HepG2 (cell line): ENCODE results near the gene LTC4S. TPM values are rescaled to one million over a fixed set of nuclear protein-coding genes. Genes with fewer than 3 reads are reported as not detected.
A peak's percentile ranks its signal among the peaks of the same experiment; 100 is the strongest.

ENCODE experiments used
- BCL6 ChIP-seq: IDR thresholded peaks from 2 replicates; pipeline ENCODE4 v1.6.1; 2016; ENCODE audit warnings: missing genetic modification reagents, missing compliant biosample characterization
- CREB1 ChIP-seq, 2 experiments: fragments of 450-650 bp in 1 of 2; IDR thresholded peaks; 2 replicates each; pipeline ENCODE4 v1.6.1; 2016 to 2017; ENCODE audit warnings: control low read depth in 1 of 2, mild to moderate bottlenecking in 1 of 2, missing compliant biosample characterization in 1 of 2, missing genetic modification characterization in 1 of 2
- HNRNPL ChIP-seq: fragments of 200-400 bp; formaldehyde crosslinking; IDR thresholded peaks from 2 replicates; pipeline ENCODE4 v1.6.1; 2017; ENCODE audit warnings: mild to moderate bottlenecking, low read depth, low read length
- KDM6A ChIP-seq: IDR thresholded peaks from 2 replicates; pipeline ENCODE4 v1.6.1; 2016; ENCODE audit warnings: low read depth
- KLF16 ChIP-seq, 2 experiments: sonication (generic) in 1 of 2; formaldehyde crosslinking in 1 of 2; IDR thresholded peaks; 2 replicates each; pipeline versions ENCODE4 v1.6.1 to v1.8.0; 2016 to 2023; ENCODE audit warnings: missing genetic modification reagents in 2 of 2, missing compliant biosample characterization in 1 of 2
- KMT2A ChIP-seq: sonication (generic); formaldehyde crosslinking; IDR thresholded peaks from 2 replicates; pipeline ENCODE4 v1.4.0; 2020; ENCODE audit warnings: missing genetic modification reagents
- LCORL ChIP-seq, 2 experiments: fragments of 450-650 bp in 1 of 2; sonication (generic) in 1 of 2; formaldehyde crosslinking in 1 of 2; IDR thresholded peaks; 2 replicates each; pipeline versions ENCODE4 v1.5.0 to v1.6.1; 2017 to 2020; ENCODE audit warnings: antibody characterized with exemption in 1 of 2, missing genetic modification reagents in 1 of 2
- MIER2 ChIP-seq: IDR thresholded peaks from 2 replicates; pipeline ENCODE4 v1.6.1; 2016; ENCODE audit warnings: missing biosample characterization, missing genetic modification reagents
- MIER3 ChIP-seq: IDR thresholded peaks from 2 replicates; pipeline ENCODE4 v1.6.1; 2016; ENCODE audit warnings: missing compliant biosample characterization, borderline replicate concordance
- NCOA1 ChIP-seq: sonication (generic); formaldehyde crosslinking; IDR thresholded peaks from 2 replicates; pipeline ENCODE4 v1.9.0; 2021; ENCODE audit warnings: missing genetic modification reagents
- NR2F6 ChIP-seq, 2 experiments: IDR thresholded peaks; 2 replicates each; pipeline ENCODE4 v1.6.1; 2016; ENCODE audit warnings: antibody characterized with exemption in 1 of 2, mild to moderate bottlenecking in 1 of 2
- POLR2A ChIP-seq, 2 experiments: IDR thresholded peaks; 2 replicates each; pipeline ENCODE4 v1.6.1; 2011; ENCODE audit warnings: low read depth in 2 of 2, low read length in 2 of 2, mild to moderate bottlenecking in 1 of 2, moderate library complexity in 1 of 2; ENCODE audit not compliant: insufficient read depth in 1 of 2
- SALL2 ChIP-seq: sonication (generic); formaldehyde crosslinking; IDR thresholded peaks from 2 replicates; pipeline ENCODE4 v1.8.1; 2023; ENCODE audit warnings: mild to moderate bottlenecking, missing genetic modification reagents, inconsistent platforms
- STAG1 ChIP-seq: sonication (generic); formaldehyde crosslinking; IDR thresholded peaks from 2 replicates; pipeline ENCODE4 v1.4.0; 2020; ENCODE audit warnings: missing genetic modification reagents
- YEATS4 ChIP-seq: sonication (generic); formaldehyde crosslinking; IDR thresholded peaks from 2 replicates; pipeline ENCODE4 v1.4.0; 2020; ENCODE audit warnings: missing genetic modification reagents, borderline replicate concordance
- YY1 ChIP-seq: IDR thresholded peaks from 2 replicates; pipeline ENCODE4 v1.6.1; 2011; ENCODE audit warnings: low read length, low read depth, moderate library complexity, mild to moderate bottlenecking; ENCODE audit not compliant: insufficient read depth, insufficient replicate concordance
- ZBTB38 ChIP-seq: sonication (generic); formaldehyde crosslinking; IDR thresholded peaks from 2 replicates; pipeline ENCODE4 v1.5.1; 2020; ENCODE audit warnings: mild to moderate bottlenecking, missing genetic modification reagents
- ZNF10 ChIP-seq: sonication (generic); formaldehyde crosslinking; IDR thresholded peaks from 2 replicates; pipeline ENCODE4 v1.4.0; 2020; ENCODE audit warnings: mild to moderate bottlenecking, low read depth, missing genetic modification reagents, borderline replicate concordance
- ZNF205 ChIP-seq: IDR thresholded peaks from 2 replicates; pipeline ENCODE4 v1.6.1; 2018; ENCODE audit warnings: missing biosample characterization, missing genetic modification reagents
- ZNF24 ChIP-seq: fragments of 450-650 bp; IDR thresholded peaks from 2 replicates; pipeline ENCODE4 v1.6.1; 2017; ENCODE audit warnings: antibody characterized with exemption, mild to moderate bottlenecking
- ZNF34 ChIP-seq: sonication (generic); formaldehyde crosslinking; IDR thresholded peaks from 2 replicates; pipeline ENCODE4 v1.4.0; 2020; ENCODE audit warnings: mild to moderate bottlenecking, missing genetic modification reagents, borderline replicate concordance
- ZSCAN22 ChIP-seq: sonication (generic); formaldehyde crosslinking; IDR thresholded peaks from 2 replicates; pipeline ENCODE4 v1.4.0; 2020; ENCODE audit warnings: mild to moderate bottlenecking, missing genetic modification reagents
- polyA plus RNA-seq, 8 experiments: library from polyadenylated mRNA; depleted of rRNA in 3 of 8; stranded (reverse) in 7 of 8; unstranded in 1 of 8; fragments of >200 nt; fragmentation: Illumina TruSeq in 4 of 8; extraction: Trizol in 4 of 8; gene quantifications; 2 replicates each; pipeline versions ENCODE4 v1.2.1 to v1.2.3, GENCODE V29; 2011 to 2016; ENCODE audit warnings: low read depth in 4 of 8, missing spikeins in 1 of 8, mixed read lengths in 1 of 8; ENCODE audit not compliant: insufficient read depth in 1 of 8
- total RNA-seq, 5 experiments: library from RNA; depleted of rRNA; stranded (reverse); fragments of >200 nt; fragmentation: Illumina TruSeq; extraction: Trizol; gene quantifications; 2 replicates each; pipeline ENCODE4 v1.2.3, GENCODE V29; 2016; ENCODE audit warnings: low read depth in 1 of 5
- TF ChIP-seq, protein P1 (sequence below): sonication (generic); formaldehyde crosslinking; conservative IDR thresholded peaks from 2 replicates; pipeline ENCODE4 v1.4.0; 2020; ENCODE audit warnings: missing genetic modification reagents
- TF ChIP-seq, protein P2 (sequence below): sonication (generic); formaldehyde crosslinking; IDR thresholded peaks from 2 replicates; pipeline ENCODE4 v1.4.0; 2020; ENCODE audit warnings: missing genetic modification reagents
- TF ChIP-seq, protein P3 (sequence below): sonication (generic); formaldehyde crosslinking; IDR thresholded peaks from 2 replicates; pipeline ENCODE4 v1.4.0; 2020; ENCODE audit warnings: mild to moderate bottlenecking, missing genetic modification reagents, borderline replicate concordance

LTC4S gene
- total and polyA plus RNA-seq, 2 of the 13 experiments (the other 11 are each of a cell fraction or from before 2014, with no cell fraction given): 0.35 TPM; not detected in 1

DNA sequence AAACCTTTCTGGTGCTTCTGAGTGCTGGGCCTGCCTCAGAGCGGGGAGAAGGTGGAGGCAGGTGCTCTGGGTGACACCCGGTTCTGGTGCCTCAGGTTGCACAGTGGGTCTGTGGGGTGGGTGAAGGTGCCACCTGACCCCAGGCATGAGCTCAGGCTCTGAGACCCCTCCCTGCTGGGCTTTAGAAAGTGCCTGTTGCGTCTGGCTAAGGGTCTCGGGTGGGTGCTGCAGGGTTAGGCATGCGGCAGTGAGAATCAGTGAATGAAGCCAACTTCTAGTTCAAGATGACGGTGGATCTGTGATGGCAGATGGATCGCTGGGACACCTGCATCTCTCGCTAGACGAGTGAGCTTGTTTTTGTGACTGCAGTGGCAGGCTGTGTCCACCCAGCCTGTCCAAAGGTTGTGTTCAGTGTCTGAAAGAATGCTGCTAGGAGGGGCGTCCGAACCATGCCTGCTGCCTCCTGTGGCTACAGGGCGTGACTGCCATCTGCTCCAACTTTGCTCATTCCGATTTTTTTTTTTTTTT lies 31.9 kb downstream of the LTC4S start (continued):
- TF ChIP-seq, protein P1, sequence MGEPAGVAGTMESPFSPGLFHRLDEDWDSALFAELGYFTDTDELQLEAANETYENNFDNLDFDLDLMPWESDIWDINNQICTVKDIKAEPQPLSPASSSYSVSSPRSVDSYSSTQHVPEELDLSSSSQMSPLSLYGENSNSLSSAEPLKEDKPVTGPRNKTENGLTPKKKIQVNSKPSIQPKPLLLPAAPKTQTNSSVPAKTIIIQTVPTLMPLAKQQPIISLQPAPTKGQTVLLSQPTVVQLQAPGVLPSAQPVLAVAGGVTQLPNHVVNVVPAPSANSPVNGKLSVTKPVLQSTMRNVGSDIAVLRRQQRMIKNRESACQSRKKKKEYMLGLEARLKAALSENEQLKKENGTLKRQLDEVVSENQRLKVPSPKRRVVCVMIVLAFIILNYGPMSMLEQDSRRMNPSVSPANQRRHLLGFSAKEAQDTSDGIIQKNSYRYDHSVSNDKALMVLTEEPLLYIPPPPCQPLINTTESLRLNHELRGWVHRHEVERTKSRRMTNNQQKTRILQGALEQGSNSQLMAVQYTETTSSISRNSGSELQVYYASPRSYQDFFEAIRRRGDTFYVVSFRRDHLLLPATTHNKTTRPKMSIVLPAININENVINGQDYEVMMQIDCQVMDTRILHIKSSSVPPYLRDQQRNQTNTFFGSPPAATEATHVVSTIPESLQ (CRISPR knock-in tag): no peak
- TF ChIP-seq MIER2 (CRISPR knock-in tag): no peak
- no peak for TF ChIP-seq NCOA1 (CRISPR knock-in tag)
- TF ChIP-seq ZSCAN22 (CRISPR knock-in tag): no peak
- no peak for TF ChIP-seq KMT2A (CRISPR knock-in tag)
- TF ChIP-seq STAG1: peak; percentile 47
- 0 out of 2 replicates have a peak, but pooled peaks have one; percentile 38 for TF ChIP-seq SALL2 (CRISPR knock-in tag)
- TF ChIP-seq ZNF24: no peak
- no peak for TF ChIP-seq LCORL (IDR thresholded peaks at IDR 0.05)
- peak; percentile 93 for TF ChIP-seq LCORL (CRISPR knock-in tag; IDR thresholded peaks at IDR 0.05)
- no peak for TF ChIP-seq ZNF205
- TF ChIP-seq BCL6: peak; percentile 27; the same call in 1 of the 2 replicates
- peak; percentile 39; the same call in 1 of the 2 replicates for TF ChIP-seq ZBTB38 (CRISPR knock-in tag)
- 0 out of 2 replicates have a peak, but pooled peaks have one; percentile 22 for TF ChIP-seq MIER3 (CRISPR knock-in tag)
- TF ChIP-seq KLF16 (CRISPR knock-in tag; IDR thresholded peaks at IDR 0.05): no peak
- peak; percentile 29; the same call in 1 of the 2 replicates for TF ChIP-seq NR2F6 (IDR thresholded peaks at IDR 0.05)
- peak; percentile 25; the same call in 1 of the 2 replicates for TF ChIP-seq NR2F6 (CRISPR knock-in tag; IDR thresholded peaks at IDR 0.05)
- TF ChIP-seq, protein P2, sequence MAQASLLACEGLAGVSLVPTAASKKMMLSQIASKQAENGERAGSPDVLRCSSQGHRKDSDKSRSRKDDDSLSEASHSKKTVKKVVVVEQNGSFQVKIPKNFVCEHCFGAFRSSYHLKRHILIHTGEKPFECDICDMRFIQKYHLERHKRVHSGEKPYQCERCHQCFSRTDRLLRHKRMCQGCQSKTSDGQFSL: no peak
- TF ChIP-seq, protein P3, sequence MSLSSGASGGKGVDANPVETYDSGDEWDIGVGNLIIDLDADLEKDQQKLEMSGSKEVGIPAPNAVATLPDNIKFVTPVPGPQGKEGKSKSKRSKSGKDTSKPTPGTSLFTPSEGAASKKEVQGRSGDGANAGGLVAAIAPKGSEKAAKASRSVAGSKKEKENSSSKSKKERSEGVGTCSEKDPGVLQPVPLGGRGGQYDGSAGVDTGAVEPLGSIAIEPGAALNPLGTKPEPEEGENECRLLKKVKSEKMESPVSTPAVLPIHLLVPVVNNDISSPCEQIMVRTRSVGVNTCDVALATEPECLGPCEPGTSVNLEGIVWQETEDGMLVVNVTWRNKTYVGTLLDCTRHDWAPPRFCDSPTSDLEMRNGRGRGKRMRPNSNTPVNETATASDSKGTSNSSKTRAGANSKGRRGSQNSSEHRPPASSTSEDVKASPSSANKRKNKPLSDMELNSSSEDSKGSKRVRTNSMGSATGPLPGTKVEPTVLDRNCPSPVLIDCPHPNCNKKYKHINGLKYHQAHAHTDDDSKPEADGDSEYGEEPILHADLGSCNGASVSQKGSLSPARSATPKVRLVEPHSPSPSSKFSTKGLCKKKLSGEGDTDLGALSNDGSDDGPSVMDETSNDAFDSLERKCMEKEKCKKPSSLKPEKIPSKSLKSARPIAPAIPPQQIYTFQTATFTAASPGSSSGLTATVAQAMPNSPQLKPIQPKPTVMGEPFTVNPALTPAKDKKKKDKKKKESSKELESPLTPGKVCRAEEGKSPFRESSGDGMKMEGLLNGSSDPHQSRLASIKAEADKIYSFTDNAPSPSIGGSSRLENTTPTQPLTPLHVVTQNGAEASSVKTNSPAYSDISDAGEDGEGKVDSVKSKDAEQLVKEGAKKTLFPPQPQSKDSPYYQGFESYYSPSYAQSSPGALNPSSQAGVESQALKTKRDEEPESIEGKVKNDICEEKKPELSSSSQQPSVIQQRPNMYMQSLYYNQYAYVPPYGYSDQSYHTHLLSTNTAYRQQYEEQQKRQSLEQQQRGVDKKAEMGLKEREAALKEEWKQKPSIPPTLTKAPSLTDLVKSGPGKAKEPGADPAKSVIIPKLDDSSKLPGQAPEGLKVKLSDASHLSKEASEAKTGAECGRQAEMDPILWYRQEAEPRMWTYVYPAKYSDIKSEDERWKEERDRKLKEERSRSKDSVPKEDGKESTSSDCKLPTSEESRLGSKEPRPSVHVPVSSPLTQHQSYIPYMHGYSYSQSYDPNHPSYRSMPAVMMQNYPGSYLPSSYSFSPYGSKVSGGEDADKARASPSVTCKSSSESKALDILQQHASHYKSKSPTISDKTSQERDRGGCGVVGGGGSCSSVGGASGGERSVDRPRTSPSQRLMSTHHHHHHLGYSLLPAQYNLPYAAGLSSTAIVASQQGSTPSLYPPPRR (CRISPR knock-in tag): no peak
- no peak for TF ChIP-seq ZNF34 (CRISPR knock-in tag)
- TF ChIP-seq CREB1 (IDR thresholded peaks at IDR 0.05): peak; percentile 30; the same call in 1 of the 2 replicates
- TF ChIP-seq CREB1 (CRISPR knock-in tag; IDR thresholded peaks at IDR 0.05): no peak
- TF ChIP-seq YY1: peak; percentile 44
- TF ChIP-seq ZNF10: no peak
- TF ChIP-seq POLR2A (IDR thresholded peaks at IDR 0.05; ENCODE audit: insufficient read depth in 1 of 2, low read depth in 2 of 2, low read length in 2 of 2): peak in 1 of 2 experiments; percentile 22; a peak in 2 of 4 replicates
- TF ChIP-seq KDM6A (CRISPR knock-in tag): 0 out of 2 replicates have a peak, but pooled peaks have one; percentile 32
- peak; percentile 68 for TF ChIP-seq YEATS4
- TF ChIP-seq HNRNPL: no peak
